Tibial artery (tissue), 4 donors: Measurements from ENCODE around the gene MRAS.
A peak's percentile ranks its signal among the peaks of the same experiment; 100 is the strongest.

ENCODE experiments used
- DNase-seq, 2 donors: peaks; one replicate each; pipeline ENCODE4 v3.0.0-alpha.2; 2019
- H3K27ac ChIP-seq, 2 donors: fragments of 200-600 bp; sonication (generic) in 1 of 2; 1 replicate in 1 of 2; 2 replicates in 1 of 2; pipeline ENCODE4 v1.5.1; 2018 to 2019; ENCODE audit warnings: mild to moderate bottlenecking in 1 of 2
- H3K27me3 ChIP-seq, 2 donors: fragments of 200-600 bp; sonication (generic) in 1 of 2; one replicate each; pipeline versions ENCODE4 v1.5.1 to v1.6.0; 2016 to 2019
- H3K36me3 ChIP-seq, 3 donors: fragments of 200-600 bp; sonication (generic) in 2 of 3; one replicate each; pipeline ENCODE4 v1.5.1; 2016 to 2019; ENCODE audit warnings: mild to moderate bottlenecking in 2 of 3
- H3K4me1 ChIP-seq, 4 donors: fragments of 200-600 bp; sonication (generic) in 2 of 4; 1 replicate in 3 of 4; 2 replicates in 1 of 4; pipeline ENCODE4 v1.5.1; 2016 to 2019
- H3K4me3 ChIP-seq, 2 donors: fragments of 200-600 bp; sonication (generic) in 1 of 2; 1 replicate in 1 of 2; 2 replicates in 1 of 2; pipeline ENCODE4 v1.5.1; 2018 to 2019; ENCODE audit warnings: mild to moderate bottlenecking in 2 of 2
- H3K9me3 ChIP-seq, 3 donors: fragments of 200-600 bp; sonication (generic) in 1 of 3; one replicate each; pipeline ENCODE4 v1.5.1; 2016 to 2019
- CTCF ChIP-seq, 2 experiments: fragments of 200-600 bp in 1 of 2; fragments of 450-650 bp in 1 of 2; IDR thresholded peaks; one replicate each; pipeline ENCODE4 v1.5.1; 2017 to 2019; ENCODE audit warnings: antibody characterized with exemption in 2 of 2, mild to moderate bottlenecking in 1 of 2, moderate library complexity in 1 of 2
- intact Hi-C: fragments of 100-400 bp; cut with DNase I; formaldehyde crosslinking; loops from one replicate; pipeline ENCODE4 v1.15.0; 2023; ENCODE audit warnings: low total_unique reads

Gene MRAS

DNA sequence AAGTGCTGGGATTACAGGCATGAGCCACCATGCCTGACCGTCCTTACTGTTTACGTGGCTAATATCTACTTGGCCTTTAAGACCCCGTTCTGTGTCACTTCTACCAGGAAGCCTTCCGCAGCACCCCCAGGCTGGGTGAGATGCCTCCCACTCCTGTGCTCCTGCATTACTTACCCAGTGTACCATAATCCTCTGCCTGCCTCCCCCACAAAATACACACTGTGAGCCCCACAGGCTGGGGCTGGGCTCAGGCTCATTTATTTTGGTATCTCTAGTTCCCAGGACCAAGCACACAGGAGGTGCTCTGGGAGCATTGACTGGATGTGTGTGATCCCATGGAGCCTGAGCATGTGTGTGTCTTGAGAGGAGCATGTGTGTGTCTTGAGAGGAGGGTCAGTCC lies 14.9 kb downstream of the MRAS start:
- intact Hi-C loops: no loop called here
- DNase-seq: peak in 1 of 2 donors; percentile 33
- no peaks in the 10 kb centered on the region for H3K27me3 ChIP-seq
- no peaks in the 10 kb centered on the region for H3K9me3 ChIP-seq
- no peak overlapping the region for H3K4me3 ChIP-seq
- H3K27ac ChIP-seq: no peak overlapping the region
- no peak for TF ChIP-seq CTCF (IDR thresholded peaks at IDR 0.05)
- no peaks in the 10 kb centered on the region for H3K36me3 ChIP-seq
- peaks cover 0 to 58% (median 19%) of the 10 kb centered on the region in 4 donors for H3K4me1 ChIP-seq

GRCh38 chr3:138364356-138365252 lies 16.2 kb downstream of the MRAS start:
- intact Hi-C loops: no loop called here
- peak in 1 of 2 donors; percentile 40 for DNase-seq
- H3K27ac ChIP-seq: no peak overlapping the region
- TF ChIP-seq CTCF (IDR thresholded peaks at IDR 0.05): no peak
- no peaks in the 10 kb centered on the region for H3K9me3 ChIP-seq
- no peaks in the 10 kb centered on the region for H3K27me3 ChIP-seq
- no peaks in the 10 kb centered on the region for H3K36me3 ChIP-seq
- peaks cover 0 to 52% (median 20%) of the 10 kb centered on the region in 4 donors for H3K4me1 ChIP-seq
- no peak overlapping the region for H3K4me3 ChIP-seq

DNA sequence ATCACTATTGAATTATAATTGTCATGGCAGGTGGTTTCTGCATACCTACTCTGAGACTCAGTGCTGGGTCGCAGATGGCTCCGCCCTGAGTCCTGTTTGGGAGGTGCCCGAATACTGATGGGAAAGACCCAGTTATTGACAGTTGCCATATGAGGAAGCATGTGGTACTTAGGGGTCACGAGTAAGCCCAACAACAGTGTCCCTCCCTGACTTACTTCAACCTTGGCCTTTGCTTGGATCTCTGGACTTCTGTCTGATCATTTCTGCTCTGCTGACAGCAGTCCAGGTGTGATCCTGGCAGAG lies 16.8 kb downstream of the MRAS start:
- no peak overlapping the region for H3K4me3 ChIP-seq
- TF ChIP-seq CTCF (IDR thresholded peaks at IDR 0.05): no peak
- H3K27me3 ChIP-seq: no peaks in the 10 kb centered on the region
- H3K27ac ChIP-seq: no peak overlapping the region
- H3K36me3 ChIP-seq: no peaks in the 10 kb centered on the region
- peaks cover 0 to 52% (median 22%) of the 10 kb centered on the region in 4 donors for H3K4me1 ChIP-seq
- peak in 1 of 2 donors; percentile 27 for DNase-seq
- no peaks in the 10 kb centered on the region for H3K9me3 ChIP-seq
- intact Hi-C loops: no loop called here

GRCh38 chr3:138366006-138366759 lies 17.8 kb downstream of the MRAS start:
- intact Hi-C loops: no loop called here
- no peak for TF ChIP-seq CTCF (IDR thresholded peaks at IDR 0.05)
- H3K27ac ChIP-seq: no peak overlapping the region
- peak in 1 of 2 donors; percentile 33 for DNase-seq
- H3K36me3 ChIP-seq: no peaks in the 10 kb centered on the region
- no peaks in the 10 kb centered on the region for H3K9me3 ChIP-seq
- H3K4me1 ChIP-seq: peaks cover 0 to 44% (median 22%) of the 10 kb centered on the region in 4 donors
- H3K4me3 ChIP-seq: no peak overlapping the region
- no peaks in the 10 kb centered on the region for H3K27me3 ChIP-seq

DNA sequence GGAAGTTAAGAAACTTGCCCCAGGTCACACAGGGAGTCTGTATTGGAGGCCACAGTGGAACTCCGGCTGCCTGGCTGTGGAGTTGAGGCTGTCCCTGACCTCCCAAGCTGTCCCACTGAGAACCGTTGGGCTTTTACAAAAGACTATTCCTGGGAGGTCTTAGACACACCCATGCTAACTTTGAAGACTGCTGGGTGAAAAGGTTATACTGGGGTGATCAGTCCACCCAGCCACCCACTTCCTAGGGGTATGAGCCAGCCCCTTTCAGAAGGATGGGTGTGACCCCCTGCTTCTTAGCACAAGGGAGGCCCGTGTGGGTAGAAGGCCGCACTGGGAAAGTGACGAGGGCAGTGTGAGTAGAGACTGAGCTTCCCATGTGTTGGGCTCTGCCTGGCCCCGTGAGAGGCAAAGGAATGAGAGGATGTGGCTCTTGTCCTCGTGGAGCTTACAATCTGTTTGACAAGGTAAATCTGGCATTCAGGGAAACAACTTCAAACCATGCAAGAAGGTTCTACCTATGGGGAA lies 19.0 kb downstream of the MRAS start:
- Histone ChIP-seq H3K27ac (peak overlapping the region; percentile 19 to 29), H3K27me3 (no peaks in the 10 kb centered on the region), H3K4me1 (peaks cover 0 to 36% (median 18%) of the 10 kb centered on the region in 4 donors)

More for the DNA sequence above, 19.0 kb downstream of the MRAS start:
- no peak for TF ChIP-seq CTCF (IDR thresholded peaks at IDR 0.05)
- no peaks in the 10 kb centered on the region for H3K9me3 ChIP-seq
- intact Hi-C loops: no loop called here
- peak in 1 of 2 donors; percentile 44 for DNase-seq
- H3K36me3 ChIP-seq: no peaks in the 10 kb centered on the region
- no peak overlapping the region for H3K4me3 ChIP-seq
